ENCODE results near the gene ABCA5. TPM values are rescaled to one million over a fixed set of nuclear protein-coding genes. Genes with fewer than 3 reads are reported as not detected.

The ABCA5 gene
- total RNA-seq, 1 experiment from 2014 or later: 4.5 TPM

- Mint-ChIP-seq H3K4me1 (peaks cover 0 to 2% of the 10 kb centered on the region in 2 experiments; a peak in 2 of 4 replicates), H3K27me3 (ENCODE audit: low read depth) (no peaks in the 10 kb centered on the region), H3K9me3 (peaks cover 4% of the 10 kb centered on the region in 2 experiments; a peak in 4 of 5 replicates), H3K36me3 (ENCODE audit: insufficient read depth in 1 of 3, low read depth in 3 of 3) (peaks cover 0 to 7% (median 0%) of the 10 kb centered on the region in 3 experiments; a peak in 1 of 7 replicates), H3K4me3 (no peak overlapping the region), H3K27ac (no peak overlapping the region)
- Histone ChIP-seq H2BK20ac (ENCODE audit: low read depth, low read length, poor library complexity, severe bottlenecking) (no peak overlapping the region), H3K56ac (ENCODE audit: insufficient read length, low read depth, low read length) (no peak overlapping the region), H3K4me1 (ENCODE audit: insufficient read depth, low read length) (no peaks in the 10 kb centered on the region), H4K20me1 (ENCODE audit: control insufficient read depth, insufficient read depth, insufficient read length) (no peaks in the 10 kb centered on the region), H3K27ac (ENCODE audit: insufficient read length, low read depth, low read length) (no peak overlapping the region), H2AK5ac (ENCODE audit: insufficient read length, low read length) (no peak overlapping the region), H3T11ph (ENCODE audit: low read length) (no peak overlapping the region), H3K27me3 (ENCODE audit: insufficient read depth, low read length) (no peaks in the 10 kb centered on the region), H2BK15ac (ENCODE audit: low read depth, low read length) (no peak overlapping the region), H3K79me2 (ENCODE audit: insufficient read depth, low read length) (no peaks in the 10 kb centered on the region), H2BK120ac (ENCODE audit: low read depth, low read length, poor library complexity, severe bottlenecking) (no peak overlapping the region), H2AFZ (ENCODE audit: low read length) (no peak overlapping the region), H4K91ac (ENCODE audit: insufficient read length, low read depth, low read length) (no peak overlapping the region), H3K79me1 (ENCODE audit: insufficient read depth, low read depth, low read length, poor library complexity, severe bottlenecking) (no peaks in the 10 kb centered on the region), H2BK12ac (ENCODE audit: insufficient read length, low read depth, low read length) (no peak overlapping the region), H4K8ac (replicated peaks; ENCODE audit: insufficient read length, low read depth, low read length) (no peak overlapping the region), H4K5ac (ENCODE audit: insufficient read length, low read depth, low read length) (no peak overlapping the region), H3K4ac (ENCODE audit: low read depth, low read length) (no peak overlapping the region), H3K23me2 (ENCODE audit: insufficient read length, low read depth, low read length, poor library complexity, severe bottlenecking) (no peaks in the 10 kb centered on the region), H3K4me2 (ENCODE audit: insufficient read depth, insufficient read length, low read length) (no peak overlapping the region), H2BK5ac (ENCODE audit: insufficient read length, low read length) (no peak overlapping the region), H3K9me3 (ENCODE audit: control insufficient read depth, low read depth, low read length) (no peaks in the 10 kb centered on the region), H3K23ac (ENCODE audit: insufficient read length, low read depth, low read length) (no peak overlapping the region), H3K9ac (ENCODE audit: extremely low read depth, insufficient read length, low read length) (no peak overlapping the region), H3K14ac (ENCODE audit: insufficient read depth, low read length) (no peak overlapping the region), H3K18ac (ENCODE audit: insufficient read length, low read depth, low read length) (no peak overlapping the region)
- TF ChIP-seq, protein P1, sequence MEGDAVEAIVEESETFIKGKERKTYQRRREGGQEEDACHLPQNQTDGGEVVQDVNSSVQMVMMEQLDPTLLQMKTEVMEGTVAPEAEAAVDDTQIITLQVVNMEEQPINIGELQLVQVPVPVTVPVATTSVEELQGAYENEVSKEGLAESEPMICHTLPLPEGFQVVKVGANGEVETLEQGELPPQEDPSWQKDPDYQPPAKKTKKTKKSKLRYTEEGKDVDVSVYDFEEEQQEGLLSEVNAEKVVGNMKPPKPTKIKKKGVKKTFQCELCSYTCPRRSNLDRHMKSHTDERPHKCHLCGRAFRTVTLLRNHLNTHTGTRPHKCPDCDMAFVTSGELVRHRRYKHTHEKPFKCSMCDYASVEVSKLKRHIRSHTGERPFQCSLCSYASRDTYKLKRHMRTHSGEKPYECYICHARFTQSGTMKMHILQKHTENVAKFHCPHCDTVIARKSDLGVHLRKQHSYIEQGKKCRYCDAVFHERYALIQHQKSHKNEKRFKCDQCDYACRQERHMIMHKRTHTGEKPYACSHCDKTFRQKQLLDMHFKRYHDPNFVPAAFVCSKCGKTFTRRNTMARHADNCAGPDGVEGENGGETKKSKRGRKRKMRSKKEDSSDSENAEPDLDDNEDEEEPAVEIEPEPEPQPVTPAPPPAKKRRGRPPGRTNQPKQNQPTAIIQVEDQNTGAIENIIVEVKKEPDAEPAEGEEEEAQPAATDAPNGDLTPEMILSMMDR (conservative IDR thresholded peaks at IDR 0.05): no peak
- DNase-seq: no peak
- no CpG with 5 or more reads among the region's 2 CpGs for WGBS (ENCODE audit: extremely low coverage, insufficient read length, low lambda C conversion rate)
These were observed 90.5 kb downstream of the ABCA5 start for GRCh38 chr17:69236464-69236863.

Measured in H9 (cell line).